B cell (primary cell): ENCODE measurements around the gene NAGLU. TPM values are rescaled to one million over a fixed set of nuclear protein-coding genes. Genes with fewer than 3 reads are reported as not detected.

Experiments used
- ATAC-seq: fragments of 200-7000 bp; cut with Tn5 transposase; one replicate; pipeline ENCODE4 v1.10.0; 2021; ENCODE audit warnings: low read depth, mild to moderate bottlenecking, moderate number of reproducible peaks, moderate library complexity
- CTCF ChIA-PET: fragments of 350-600 bp; sonication (Branson Sonifier 250); formaldehyde crosslinking; loops from one replicate; lab custom pipeline; 2021; ENCODE audit warnings: antibody characterized with exemption, inconsistent platforms; lab: Charles Lee
- POLR2A ChIA-PET: fragments of 350-600 bp; sonication (Branson Sonifier 250); formaldehyde crosslinking; loops from one replicate; lab custom pipeline; 2021; ENCODE audit warnings: antibody characterized with exemption; lab: Charles Lee
- DNase-seq: peaks from one replicate; pipeline ENCODE4 v3.0.0; 2013
- H2AFZ ChIP-seq: 2 replicates; pipeline ENCODE4 v1.6.1; 2012; ENCODE audit warnings: mild to moderate bottlenecking, low read depth, low read length; ENCODE audit not compliant: insufficient read depth, poor library complexity, severe bottlenecking
- H3K27ac ChIP-seq, 2 donors: 1 replicate in 1 of 2; 2 replicates in 1 of 2; pipeline ENCODE4 v1.5.1; 2012 to 2013; ENCODE audit warnings: low read length in 2 of 2, mild to moderate bottlenecking in 2 of 2, moderate library complexity in 1 of 2
- H3K27me3 ChIP-seq, 4 experiments: fragments of 200-600 bp in 1 of 4; sonication (generic) in 1 of 4; replicated peaks in 1 of 4; 1 replicate in 2 of 4; 2 replicates in 2 of 4; pipeline versions ENCODE4 v1.6.1 to v1.7.0; 2013 to 2016; ENCODE audit warnings: low read length in 3 of 4, mild to moderate bottlenecking in 2 of 4, mixed read lengths in 1 of 4, moderate library complexity in 1 of 4; ENCODE audit not compliant: insufficient read depth in 4 of 4, control insufficient read depth in 3 of 4; ENCODE audit errors: control extremely low read depth in 1 of 4
- H3K36me3 ChIP-seq, 2 experiments: replicated peaks in 1 of 2; 1 replicate in 1 of 2; 2 replicates in 1 of 2; pipeline versions ENCODE4 v1.6.1 to v1.7.1; 2013; ENCODE audit warnings: low read length in 1 of 2; ENCODE audit not compliant: insufficient read depth in 2 of 2, control insufficient read depth in 1 of 2; ENCODE audit errors: control extremely low read depth in 1 of 2, extremely low read depth in 1 of 2
- H3K4me1 ChIP-seq, 2 donors: fragments of 200-600 bp in 1 of 2; sonication (generic) in 1 of 2; 1 replicate in 1 of 2; 2 replicates in 1 of 2; pipeline versions ENCODE4 v1.5.1 to v1.6.1; 2013 to 2017; ENCODE audit warnings: low read length in 2 of 2; ENCODE audit not compliant: control insufficient read depth in 2 of 2, insufficient read depth in 2 of 2
- H3K4me2 ChIP-seq: replicated peaks from 2 replicates; pipeline ENCODE3; 2012; ENCODE audit warnings: mild to moderate bottlenecking, low read depth, low read length; ENCODE audit not compliant: poor library complexity, severe bottlenecking
- H3K4me3 ChIP-seq, 5 experiments: fragments of 200-600 bp in 1 of 5; sonication (generic) in 1 of 5; 1 replicate in 3 of 5; 2 replicates in 2 of 5; pipeline versions ENCODE4 v1.5.1 to v1.7.0; 2011 to 2016; ENCODE audit warnings: low read length in 4 of 5, mild to moderate bottlenecking in 4 of 5, low read depth in 2 of 5, control low read depth in 1 of 5, moderate library complexity in 1 of 5; ENCODE audit not compliant: insufficient read depth in 1 of 5; ENCODE audit errors: control extremely low read depth in 1 of 5, extremely low read depth in 1 of 5
- H3K79me2 ChIP-seq: fragments of 200-600 bp; sonication (generic); one replicate; pipeline ENCODE4 v1.6.0; 2016; ENCODE audit warnings: low read length; ENCODE audit not compliant: control insufficient read depth, insufficient read depth
- H3K9ac ChIP-seq: fragments of 200-600 bp; sonication (generic); 2 replicates; pipeline ENCODE4 v1.6.1; 2017; ENCODE audit warnings: mild to moderate bottlenecking, low read length, moderate library complexity
- H3K9me3 ChIP-seq, 3 donors: one replicate each; pipeline versions ENCODE4 v1.6.1 to v1.7.1; 2013; ENCODE audit warnings: low read length in 2 of 3; ENCODE audit not compliant: control insufficient read depth in 2 of 3, insufficient read depth in 1 of 3; ENCODE audit errors: control extremely low read depth in 1 of 3
- H4K20me1 ChIP-seq: 2 replicates; pipeline ENCODE4 v1.6.0; 2012; ENCODE audit warnings: mild to moderate bottlenecking, low read length; ENCODE audit not compliant: insufficient read depth, control insufficient read depth, poor library complexity, severe bottlenecking
- H3K27ac Mint-ChIP-seq: one replicate; pipeline ENCODE4 v1.8.0; 2021; ENCODE audit warnings: mixed read lengths
- H3K27me3 Mint-ChIP-seq: one replicate; pipeline ENCODE4 v1.8.0; 2021; ENCODE audit warnings: mixed read lengths
- H3K4me1 Mint-ChIP-seq: one replicate; pipeline ENCODE4 v1.8.0; 2021; ENCODE audit warnings: mixed read lengths
- H3K4me3 Mint-ChIP-seq: one replicate; pipeline ENCODE4 v1.8.0; 2021; ENCODE audit warnings: mixed read lengths
- H3K9me3 Mint-ChIP-seq: one replicate; pipeline ENCODE4 v1.8.0; 2022; ENCODE audit warnings: mixed read lengths; ENCODE audit not compliant: insufficient read depth
- EZH2 ChIP-seq: IDR thresholded peaks from 2 replicates; pipeline ENCODE4 v1.6.1; 2012; ENCODE audit warnings: borderline replicate concordance, low read depth, mild to moderate bottlenecking, moderate library complexity, low read length; ENCODE audit not compliant: insufficient read depth, poor library complexity, severe bottlenecking
- WGBS: methylation state at CpG from one replicate; pipeline ENCODE4 v1.1.5; 2013; ENCODE audit warnings: missing lambda C conversion rate; ENCODE audit not compliant: insufficient coverage; 5-methylcytosine and 5-hydroxymethylcytosine counted together
- intact Hi-C: fragments of 100-400 bp; cut with micrococcal nuclease; formaldehyde crosslinking; loops from one replicate; pipeline ENCODE4 v1.10.0; 2022
- polyA plus RNA-seq: library from polyadenylated mRNA; depleted of rRNA; stranded (reverse); fragments of >200 nt; gene quantifications from 2 replicates; pipeline ENCODE4 v1.2.3, GENCODE V29; 2012
- total RNA-seq, 2 donors: library from RNA; stranded (reverse); fragments of 120-200 nt in 1 of 2; gene quantifications; 1 replicate in 1 of 2; 2 replicates in 1 of 2; pipeline versions ENCODE4 v1.2.3 to v1.2.4, GENCODE V29; 2013 to 2022
- TF ChIP-seq, protein P1 (sequence below): fragments of 200-600 bp; IDR thresholded peaks from one replicate; pipeline ENCODE4 v1.8.0; 2022; ENCODE audit warnings: antibody characterized with exemption, mild to moderate bottlenecking

Gene NAGLU
- total and polyA plus RNA-seq, 2 donors (not counting 1 experiment from before 2014, with no cell fraction given), result 44.8 to 52.4 TPM

GRCh38 chr17:42578282-42578869 is 42.3 kb downstream of the NAGLU start:
- Histone ChIP-seq H3K27me3 (no peaks in the 10 kb centered on the region), H3K4me3 (peak overlapping the region; percentile 56 to 82 (median 74)), H3K27ac (peak overlapping the region; percentile 45 to 72), H3K36me3 (peaks cover 13 to 51% of the 10 kb centered on the region in 2 experiments), H3K4me2 (peak overlapping the region; percentile 93), H4K20me1 (peaks cover 15% of the 10 kb centered on the region), H3K4me1 (peaks cover 12 to 30% of the 10 kb centered on the region in 2 donors), H3K79me2 (peaks cover 14% of the 10 kb centered on the region), H3K9ac (peak overlapping the region; percentile 70), H3K9me3 (no peaks in the 10 kb centered on the region), H2AFZ (peak overlapping the region; percentile 85)
- no peak for TF ChIP-seq EZH2
- TF ChIP-seq, protein P1, sequence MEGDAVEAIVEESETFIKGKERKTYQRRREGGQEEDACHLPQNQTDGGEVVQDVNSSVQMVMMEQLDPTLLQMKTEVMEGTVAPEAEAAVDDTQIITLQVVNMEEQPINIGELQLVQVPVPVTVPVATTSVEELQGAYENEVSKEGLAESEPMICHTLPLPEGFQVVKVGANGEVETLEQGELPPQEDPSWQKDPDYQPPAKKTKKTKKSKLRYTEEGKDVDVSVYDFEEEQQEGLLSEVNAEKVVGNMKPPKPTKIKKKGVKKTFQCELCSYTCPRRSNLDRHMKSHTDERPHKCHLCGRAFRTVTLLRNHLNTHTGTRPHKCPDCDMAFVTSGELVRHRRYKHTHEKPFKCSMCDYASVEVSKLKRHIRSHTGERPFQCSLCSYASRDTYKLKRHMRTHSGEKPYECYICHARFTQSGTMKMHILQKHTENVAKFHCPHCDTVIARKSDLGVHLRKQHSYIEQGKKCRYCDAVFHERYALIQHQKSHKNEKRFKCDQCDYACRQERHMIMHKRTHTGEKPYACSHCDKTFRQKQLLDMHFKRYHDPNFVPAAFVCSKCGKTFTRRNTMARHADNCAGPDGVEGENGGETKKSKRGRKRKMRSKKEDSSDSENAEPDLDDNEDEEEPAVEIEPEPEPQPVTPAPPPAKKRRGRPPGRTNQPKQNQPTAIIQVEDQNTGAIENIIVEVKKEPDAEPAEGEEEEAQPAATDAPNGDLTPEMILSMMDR, result peak; percentile 85
- ATAC-seq (peak; percentile 39), DNase-seq (peak; percentile 83)
- Mint-ChIP-seq H3K27ac (peak overlapping the region; percentile 99), H3K27me3 (no peaks in the 10 kb centered on the region), H3K4me1 (peaks cover 42% of the 10 kb centered on the region), H3K9me3 (no peaks in the 10 kb centered on the region), H3K4me3 (peak overlapping the region; percentile 99)
- intact Hi-C loops, result loop anchor here (1.0 to 10.0 kb wide), 5 partner anchors 30 to 416 kb away; partner anchors contain the start of genes BECN1 and RPL27
- WGBS, result 2% methylated on average over 8 of the region's 20 CpGs
- POLR2A ChIA-PET, result interaction anchor here (0.6 to 2.7 kb wide), 22 partner anchors 11 to 1963 kb away, joined by 3 to 19 read pairs (median 6); partner anchors contain the start of genes BECN1, MLX, NAGLU and PLEKHH3
- CTCF ChIA-PET, result interaction anchor here (0.6 to 4.3 kb wide), 66 partner anchors 9 to 905 kb away, joined by 3 to 72 read pairs (median 4); partner anchors contain the start of genes BECN1, CAVIN1, CCR10 and CNTD1
